Parathyroid adenoma (tissue), 2 donors: ENCODE results near the gene TM9SF2.

ENCODE experiments used
- H2AFZ ChIP-seq: fragments of 300-600 bp; sonication (generic); one replicate; pipeline ENCODE4 v1.7.0; 2017; ENCODE audit warnings: antibody characterized with exemption, mild to moderate bottlenecking
- H3K27ac ChIP-seq: fragments of 300-600 bp; sonication (generic); one replicate; pipeline ENCODE4 v1.7.0; 2017
- H3K27me3 ChIP-seq: fragments of 300-600 bp; sonication (generic); one replicate; pipeline ENCODE4 v1.7.0; 2017; ENCODE audit warnings: low read length; ENCODE audit not compliant: control insufficient read depth, insufficient read depth
- H3K36me3 ChIP-seq: fragments of 300-600 bp; sonication (generic); one replicate; pipeline ENCODE4 v1.7.0; 2017; ENCODE audit warnings: low read length; ENCODE audit not compliant: control insufficient read depth, insufficient read depth
- H3K4me1 ChIP-seq: fragments of 300-600 bp; sonication (generic); one replicate; pipeline ENCODE4 v1.7.0; 2017; ENCODE audit warnings: control low read depth
- H3K4me2 ChIP-seq: fragments of 300-600 bp; sonication (generic); one replicate; pipeline ENCODE4 v1.7.0; 2017; ENCODE audit warnings: low read length
- H3K4me3 ChIP-seq: fragments of 300-600 bp; sonication (generic); one replicate; pipeline ENCODE4 v1.7.0; 2017; ENCODE audit warnings: low read depth, low read length
- H3K79me2 ChIP-seq: fragments of 300-600 bp; sonication (generic); one replicate; pipeline ENCODE4 v1.7.0; 2017; ENCODE audit warnings: control low read depth
- H3K9ac ChIP-seq: fragments of 300-600 bp; sonication (generic); one replicate; pipeline ENCODE4 v1.7.0; 2017; ENCODE audit warnings: mild to moderate bottlenecking
- H3K9me3 ChIP-seq: fragments of 300-600 bp; sonication (generic); one replicate; pipeline ENCODE4 v1.7.0; 2017; ENCODE audit warnings: low read length; ENCODE audit not compliant: control insufficient read depth
- CTCF ChIP-seq: fragments of 300-600 bp; sonication (generic); IDR thresholded peaks from one replicate; pipeline ENCODE4 v1.7.0; 2017; ENCODE audit warnings: antibody characterized with exemption, mild to moderate bottlenecking
- donor health status: primary hyperparathyroidism.

The TM9SF2 gene

DNA sequence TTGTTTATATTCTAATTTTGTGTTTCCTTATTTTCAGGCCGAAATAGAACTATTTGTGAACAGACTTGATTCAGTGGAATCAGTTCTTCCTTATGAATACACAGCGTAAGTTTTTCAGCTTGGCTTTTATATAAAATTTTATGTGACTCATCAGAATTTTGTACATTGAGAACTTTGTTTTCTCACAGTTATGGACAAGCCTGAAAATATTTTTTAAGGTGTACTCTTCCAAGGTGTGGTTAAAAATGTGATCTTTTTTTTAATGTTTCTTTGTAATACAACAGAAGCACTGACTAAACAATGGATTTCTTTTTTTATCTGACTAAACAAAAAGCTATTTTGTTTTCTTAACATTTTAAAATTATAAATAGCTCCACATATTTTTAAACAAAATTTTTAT is 16.3 kb downstream of the TM9SF2 start:
- no peaks in the 10 kb centered on the region for H3K27me3 ChIP-seq
- H3K4me3 ChIP-seq: no peak overlapping the region
- H2AFZ ChIP-seq: no peak overlapping the region
- no peaks in the 10 kb centered on the region for H3K4me1 ChIP-seq
- no peaks in the 10 kb centered on the region for H3K36me3 ChIP-seq
- peaks cover 7% of the 10 kb centered on the region for H3K79me2 ChIP-seq
- H3K4me2 ChIP-seq: no peak overlapping the region
- no peak overlapping the region for H3K27ac ChIP-seq
- H3K9ac ChIP-seq: no peak overlapping the region
- H3K9me3 ChIP-seq: no peaks in the 10 kb centered on the region
- no peak for TF ChIP-seq CTCF

GRCh38 chr13:99517984-99518383 is 16.7 kb downstream of the TM9SF2 start:
- H3K4me2 ChIP-seq: no peak overlapping the region
- H2AFZ ChIP-seq: no peak overlapping the region
- H3K9me3 ChIP-seq: no peaks in the 10 kb centered on the region
- peaks cover 7% of the 10 kb centered on the region for H3K79me2 ChIP-seq
- H3K9ac ChIP-seq: no peak overlapping the region
- TF ChIP-seq CTCF: no peak
- no peak overlapping the region for H3K27ac ChIP-seq
- no peaks in the 10 kb centered on the region for H3K27me3 ChIP-seq
- H3K4me1 ChIP-seq: no peaks in the 10 kb centered on the region
- H3K4me3 ChIP-seq: no peak overlapping the region
- H3K36me3 ChIP-seq: no peaks in the 10 kb centered on the region

DNA sequence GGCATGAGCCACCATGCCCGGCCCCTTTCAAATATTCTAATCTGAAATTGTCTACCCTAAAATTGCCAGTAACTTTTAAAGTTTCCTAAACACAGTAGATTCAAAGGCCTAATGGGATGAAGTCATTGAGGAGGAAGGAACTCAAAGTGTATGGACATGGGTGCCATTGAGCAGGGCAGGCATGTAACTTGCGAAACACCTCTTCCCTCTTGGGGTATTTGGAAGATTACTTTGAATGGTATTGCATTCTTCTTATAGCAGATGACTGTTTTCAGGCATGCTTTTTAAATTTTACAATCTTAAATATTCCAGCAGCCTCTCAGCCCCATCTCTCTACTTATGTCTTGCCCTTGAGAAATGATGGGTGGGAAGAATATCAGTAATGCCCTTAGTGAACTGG is 21.0 kb downstream of the TM9SF2 start:
- Histone ChIP-seq H2AFZ (no peak overlapping the region), H3K9ac (no peak overlapping the region), H3K4me2 (no peak overlapping the region), H3K36me3 (no peaks in the 10 kb centered on the region), H3K4me3 (no peak overlapping the region), H3K27ac (no peak overlapping the region), H3K27me3 (no peaks in the 10 kb centered on the region), H3K79me2 (peaks cover 9% of the 10 kb centered on the region), H3K9me3 (no peaks in the 10 kb centered on the region), H3K4me1 (no peaks in the 10 kb centered on the region)
- TF ChIP-seq CTCF: no peak

- Histone ChIP-seq H2AFZ (no peak overlapping the region), H3K4me2 (no peak overlapping the region), H3K79me2 (peaks cover 9% of the 10 kb centered on the region), H3K27ac (no peak overlapping the region), H3K9me3 (no peaks in the 10 kb centered on the region), H3K36me3 (no peaks in the 10 kb centered on the region), H3K9ac (no peak overlapping the region), H3K4me3 (no peak overlapping the region), H3K27me3 (no peaks in the 10 kb centered on the region), H3K4me1 (no peaks in the 10 kb centered on the region)
- no peak for TF ChIP-seq CTCF
These were observed 22.6 kb downstream of the TM9SF2 start for GRCh38 chr13:99523838-99524237.

DNA sequence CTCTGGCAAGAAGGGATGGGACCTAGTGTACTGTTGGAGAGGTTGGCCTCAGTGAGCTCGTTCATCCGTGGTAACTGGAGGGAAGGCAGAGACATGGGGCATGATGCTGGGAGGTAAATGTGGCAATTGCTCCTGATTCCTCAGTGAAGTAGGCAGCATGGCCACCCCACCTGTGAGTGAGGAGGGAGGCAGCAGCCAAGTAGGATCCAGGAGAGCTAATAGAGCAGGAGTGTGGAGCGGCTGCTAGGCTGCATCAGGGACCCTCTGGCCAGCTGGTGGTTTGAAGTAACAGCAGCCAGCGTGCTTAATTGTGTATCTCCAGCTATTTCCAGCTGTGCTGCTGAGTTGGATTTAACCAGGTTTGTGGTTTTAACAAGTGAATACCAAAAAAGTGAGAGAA is 24.7 kb downstream of the TM9SF2 start:
- Histone ChIP-seq H3K79me2 (peaks cover 9% of the 10 kb centered on the region), H3K9me3 (no peaks in the 10 kb centered on the region), H3K4me3 (no peak overlapping the region), H3K9ac (no peak overlapping the region), H2AFZ (no peak overlapping the region), H3K27me3 (no peaks in the 10 kb centered on the region), H3K36me3 (no peaks in the 10 kb centered on the region), H3K4me1 (no peaks in the 10 kb centered on the region), H3K4me2 (no peak overlapping the region), H3K27ac (no peak overlapping the region)
- no peak for TF ChIP-seq CTCF
